OCI-LY7 (cell line): ENCODE measurements around the gene CBX8.

Experiments used
- CTCF ChIP-seq: fragments of 200-600 bp; sonication (generic); conservative IDR thresholded peaks from 2 replicates; pipeline ENCODE4 v1.5.1; 2014; ENCODE audit warnings: mild to moderate bottlenecking, antibody characterized with exemption, low read length, moderate library complexity, mixed read lengths
- EZH2phosphoT487 ChIP-seq: fragments of 200-600 bp; sonication (generic); IDR thresholded peaks from 2 replicates; pipeline ENCODE4 v1.6.1; 2018; ENCODE audit warnings: low read depth, borderline replicate concordance, mild to moderate bottlenecking, mixed run types, antibody characterized with exemption, low read length, moderate library complexity, mixed read lengths

GRCh38 chr17:79801156-79802038 is 4.5 kb upstream of the CBX8 start:
- TF ChIP-seq CTCF (no peak), EZH2phosphoT487 (peak; percentile 98)
